T-helper 2 cell treated with Interferon-gamma antibody and Interleukin-4, amounts not matched to agents 5 μg/mL and 100 μg/mL, for 36 hours (primary cell): Measurements from ENCODE around the gene CREB3L2.

Source experiments
- DNase-seq: peaks from one replicate; pipeline ENCODE4 v3.0.0; 2021; ENCODE audit warnings: low spot score
- H3K27ac Mint-ChIP-seq: one replicate; pipeline ENCODE4 v1.8.0; 2021; ENCODE audit warnings: mild to moderate bottlenecking, mixed read lengths
- H3K27me3 Mint-ChIP-seq: one replicate; pipeline ENCODE4 v1.8.0; 2021; ENCODE audit warnings: low read depth, mixed read lengths
- H3K36me3 Mint-ChIP-seq: one replicate; pipeline ENCODE4 v1.8.0; 2021; ENCODE audit warnings: low read depth, mixed read lengths
- H3K4me1 Mint-ChIP-seq: one replicate; pipeline ENCODE4 v1.8.0; 2021; ENCODE audit warnings: low read depth, mixed read lengths
- H3K4me3 Mint-ChIP-seq: one replicate; pipeline ENCODE4 v1.8.0; 2022; ENCODE audit warnings: mild to moderate bottlenecking, moderate library complexity, mixed read lengths
- H3K9me3 Mint-ChIP-seq: one replicate; pipeline ENCODE4 v1.8.0; 2021; ENCODE audit warnings: mixed read lengths

The CREB3L2 gene

GRCh38 chr7:137867289-137867688 is 134.6 kb downstream of the CREB3L2 start:
- H3K36me3 Mint-ChIP-seq, result peaks cover 43% of the 10 kb centered on the region

GRCh38 chr7:137865764-137866163 is 136.1 kb downstream of the CREB3L2 start:
- Mint-ChIP-seq H3K27me3 (no peaks in the 10 kb centered on the region), H3K36me3 (peaks cover 40% of the 10 kb centered on the region), H3K4me1 (peaks cover 3% of the 10 kb centered on the region), H3K27ac (no peak overlapping the region), H3K9me3 (peaks cover 20% of the 10 kb centered on the region), H3K4me3 (no peak overlapping the region)
- DNase-seq, result no peak

More at GRCh38 chr7:137867289-137867688, 134.6 kb downstream of the CREB3L2 start:
- H3K9me3 Mint-ChIP-seq, result peaks cover 20% of the 10 kb centered on the region
- no peak overlapping the region for H3K27ac Mint-ChIP-seq
- H3K4me1 Mint-ChIP-seq, result peaks cover 4% of the 10 kb centered on the region
- no peaks in the 10 kb centered on the region for H3K27me3 Mint-ChIP-seq
- no peak for DNase-seq
- no peak overlapping the region for H3K4me3 Mint-ChIP-seq

GRCh38 chr7:137862964-137863363 is 138.9 kb downstream of the CREB3L2 start:
- DNase-seq, result no peak
- peaks cover 20% of the 10 kb centered on the region for H3K9me3 Mint-ChIP-seq
- H3K4me1 Mint-ChIP-seq, result no peaks in the 10 kb centered on the region
- H3K36me3 Mint-ChIP-seq, result peaks cover 33% of the 10 kb centered on the region
- no peaks in the 10 kb centered on the region for H3K27me3 Mint-ChIP-seq
- no peak overlapping the region for H3K27ac Mint-ChIP-seq
- H3K4me3 Mint-ChIP-seq, result no peak overlapping the region

GRCh38 chr7:137862358-137862757 is 139.5 kb downstream of the CREB3L2 start:
- no peak for DNase-seq
- Mint-ChIP-seq H3K4me3 (no peak overlapping the region), H3K4me1 (no peaks in the 10 kb centered on the region), H3K27me3 (no peaks in the 10 kb centered on the region), H3K27ac (no peak overlapping the region), H3K36me3 (peaks cover 27% of the 10 kb centered on the region), H3K9me3 (peaks cover 20% of the 10 kb centered on the region)

GRCh38 chr7:137860542-137860941 is 141.3 kb downstream of the CREB3L2 start:
- H3K4me3 Mint-ChIP-seq, result no peak overlapping the region
- no peaks in the 10 kb centered on the region for H3K4me1 Mint-ChIP-seq
- no peak overlapping the region for H3K27ac Mint-ChIP-seq
- peaks cover 10% of the 10 kb centered on the region for H3K36me3 Mint-ChIP-seq
- DNase-seq, result no peak
- peaks cover 7% of the 10 kb centered on the region for H3K9me3 Mint-ChIP-seq
- H3K27me3 Mint-ChIP-seq, result no peaks in the 10 kb centered on the region

- H3K9me3 Mint-ChIP-seq, result no peaks in the 10 kb centered on the region
- H3K36me3 Mint-ChIP-seq, result no peaks in the 10 kb centered on the region
- H3K4me3 Mint-ChIP-seq, result no peak overlapping the region
- H3K27ac Mint-ChIP-seq, result no peak overlapping the region
- no peaks in the 10 kb centered on the region for H3K4me1 Mint-ChIP-seq
- no peak for DNase-seq
- peaks cover 31% of the 10 kb centered on the region for H3K27me3 Mint-ChIP-seq
Observed at GRCh38 chr7:137853053-137853452, 148.8 kb downstream of the CREB3L2 start.

GRCh38 chr7:137852108-137852507 is 149.8 kb downstream of the CREB3L2 start:
- Mint-ChIP-seq H3K27ac (no peak overlapping the region), H3K36me3 (no peaks in the 10 kb centered on the region), H3K4me3 (no peak overlapping the region), H3K9me3 (no peaks in the 10 kb centered on the region), H3K27me3 (peaks cover 40% of the 10 kb centered on the region), H3K4me1 (no peaks in the 10 kb centered on the region)
- no peak for DNase-seq

GRCh38 chr7:137850972-137851945 is 150.6 kb downstream of the CREB3L2 start:
- Mint-ChIP-seq H3K36me3 (no peaks in the 10 kb centered on the region), H3K9me3 (no peaks in the 10 kb centered on the region), H3K4me3 (no peak overlapping the region), H3K27ac (no peak overlapping the region), H3K4me1 (no peaks in the 10 kb centered on the region), H3K27me3 (peaks cover 42% of the 10 kb centered on the region)
- no peak for DNase-seq

- H3K27me3 Mint-ChIP-seq, result peaks cover 49% of the 10 kb centered on the region
- DNase-seq, result no peak
Observed at GRCh38 chr7:137850571-137850970, 151.3 kb downstream of the CREB3L2 start.

GRCh38 chr7:137848095-137848494 is 153.8 kb downstream of the CREB3L2 start:
- Mint-ChIP-seq H3K9me3 (no peaks in the 10 kb centered on the region), H3K27me3 (peaks cover 70% of the 10 kb centered on the region), H3K4me1 (peaks cover 2% of the 10 kb centered on the region), H3K36me3 (no peaks in the 10 kb centered on the region), H3K27ac (no peak overlapping the region), H3K4me3 (peak overlapping the region; percentile 22)
- DNase-seq, result no peak

More at GRCh38 chr7:137850571-137850970, 151.3 kb downstream of the CREB3L2 start:
- H3K36me3 Mint-ChIP-seq, result no peaks in the 10 kb centered on the region
- no peak overlapping the region for H3K4me3 Mint-ChIP-seq
- H3K27ac Mint-ChIP-seq, result no peak overlapping the region
- peaks cover 2% of the 10 kb centered on the region for H3K4me1 Mint-ChIP-seq
- no peaks in the 10 kb centered on the region for H3K9me3 Mint-ChIP-seq

- Mint-ChIP-seq H3K36me3 (no peaks in the 10 kb centered on the region), H3K27me3 (peaks cover 72% of the 10 kb centered on the region), H3K27ac (no peak overlapping the region), H3K4me3 (peak overlapping the region; percentile 22), H3K4me1 (peaks cover 2% of the 10 kb centered on the region), H3K9me3 (no peaks in the 10 kb centered on the region)
- no peak for DNase-seq
Observed at GRCh38 chr7:137847568-137848050, 154.3 kb downstream of the CREB3L2 start.

GRCh38 chr7:137846827-137847567 is 154.9 kb downstream of the CREB3L2 start, which contains the start of gene DGKI:
Gene DGKI, minus strand, starts transcription at chr7:137846974.
- no peak for DNase-seq
- peak within 1 kb of the TSS; percentile 61 for H3K4me3 Mint-ChIP-seq
- H3K36me3 Mint-ChIP-seq, result no peaks in the 10 kb centered on the region

GRCh38 chr7:137846549-137846826 is 155.4 kb downstream of the CREB3L2 start:
- H3K9me3 Mint-ChIP-seq, result no peaks in the 10 kb centered on the region
- no peaks in the 10 kb centered on the region for H3K36me3 Mint-ChIP-seq
- peaks cover 78% of the 10 kb centered on the region for H3K27me3 Mint-ChIP-seq
- H3K4me3 Mint-ChIP-seq, result no peak overlapping the region
- H3K4me1 Mint-ChIP-seq, result peaks cover 2% of the 10 kb centered on the region
- H3K27ac Mint-ChIP-seq, result no peak overlapping the region
- DNase-seq, result no peak

More at GRCh38 chr7:137846827-137847567, 154.9 kb downstream of the CREB3L2 start, which contains the start of gene DGKI:
- Mint-ChIP-seq H3K27me3 (peaks cover 73% of the 10 kb centered on the region), H3K4me1 (peaks cover 2% of the 10 kb centered on the region), H3K9me3 (no peaks in the 10 kb centered on the region), H3K27ac (no peak within 1 kb of the TSS)
